Peyer's patch (tissue), 4 donors: ENCODE measurements around the gene DDC. TPM values are rescaled to one million over a fixed set of nuclear protein-coding genes. Genes with fewer than 3 reads are reported as not detected.
A peak's percentile ranks its signal among the peaks of the same experiment; 100 is the strongest.

Source experiments
- DNase-seq, 3 donors: peaks; one replicate each; pipeline ENCODE4 v3.0.0-alpha.2; 2017 to 2019
- H3K27ac ChIP-seq, 4 donors: fragments of 200-600 bp; sonication (generic); one replicate each; pipeline ENCODE4 v1.5.1; 2016 to 2019
- H3K27me3 ChIP-seq, 2 donors: fragments of 200-600 bp; sonication (generic); one replicate each; pipeline ENCODE4 v1.5.1; 2019
- H3K36me3 ChIP-seq, 3 donors: fragments of 200-600 bp; sonication (generic); one replicate each; pipeline ENCODE4 v1.5.1; 2016 to 2019
- H3K4me1 ChIP-seq, 4 donors: fragments of 200-600 bp; sonication (generic); one replicate each; pipeline ENCODE4 v1.5.1; 2016 to 2019
- H3K4me3 ChIP-seq, 4 donors: fragments of 200-600 bp; sonication (generic); 1 replicate in 3 of 4; 2 replicates in 1 of 4; pipeline ENCODE4 v1.5.1; 2016 to 2019; ENCODE audit warnings: mild to moderate bottlenecking in 1 of 4
- H3K9me3 ChIP-seq, 4 donors: fragments of 200-600 bp; sonication (generic); one replicate each; pipeline ENCODE4 v1.5.1; 2016 to 2019; ENCODE audit warnings: mild to moderate bottlenecking in 1 of 4
- POLR2A ChIP-seq, 2 donors: fragments of 450-650 bp; IDR thresholded peaks; one replicate each; pipeline ENCODE4 v1.5.1; 2017; ENCODE audit warnings: antibody characterized with exemption in 2 of 2, mild to moderate bottlenecking in 2 of 2, moderate library complexity in 2 of 2
- total RNA-seq, 4 donors: library from RNA; depleted of rRNA; stranded (reverse); fragments of >200 nt; gene quantifications; one replicate each; pipeline ENCODE4 v1.1.0, GENCODE V29; 2016
- TF ChIP-seq, protein P1 (sequence below), 6 experiments: fragments of 450-650 bp in 4 of 6; fragments of 200-600 bp in 2 of 6; sonication (generic) in 1 of 6; IDR thresholded peaks; one replicate each; pipeline ENCODE4 v1.5.1; 2017 to 2019; ENCODE audit warnings: antibody characterized with exemption in 6 of 6, mild to moderate bottlenecking in 3 of 6, moderate library complexity in 1 of 6

The DDC gene
- total RNA-seq, 4 donors from 2014 or later = 56.9 to 314 (median 200) TPM

GRCh38 chr7:50450590-50451032, 114.6 kb downstream of the DDC start:
- H3K9me3 ChIP-seq = no peaks in the 10 kb centered on the region
- peak in 2 of 3 donors; percentile 36 to 54 for DNase-seq
- TF ChIP-seq, protein P1, sequence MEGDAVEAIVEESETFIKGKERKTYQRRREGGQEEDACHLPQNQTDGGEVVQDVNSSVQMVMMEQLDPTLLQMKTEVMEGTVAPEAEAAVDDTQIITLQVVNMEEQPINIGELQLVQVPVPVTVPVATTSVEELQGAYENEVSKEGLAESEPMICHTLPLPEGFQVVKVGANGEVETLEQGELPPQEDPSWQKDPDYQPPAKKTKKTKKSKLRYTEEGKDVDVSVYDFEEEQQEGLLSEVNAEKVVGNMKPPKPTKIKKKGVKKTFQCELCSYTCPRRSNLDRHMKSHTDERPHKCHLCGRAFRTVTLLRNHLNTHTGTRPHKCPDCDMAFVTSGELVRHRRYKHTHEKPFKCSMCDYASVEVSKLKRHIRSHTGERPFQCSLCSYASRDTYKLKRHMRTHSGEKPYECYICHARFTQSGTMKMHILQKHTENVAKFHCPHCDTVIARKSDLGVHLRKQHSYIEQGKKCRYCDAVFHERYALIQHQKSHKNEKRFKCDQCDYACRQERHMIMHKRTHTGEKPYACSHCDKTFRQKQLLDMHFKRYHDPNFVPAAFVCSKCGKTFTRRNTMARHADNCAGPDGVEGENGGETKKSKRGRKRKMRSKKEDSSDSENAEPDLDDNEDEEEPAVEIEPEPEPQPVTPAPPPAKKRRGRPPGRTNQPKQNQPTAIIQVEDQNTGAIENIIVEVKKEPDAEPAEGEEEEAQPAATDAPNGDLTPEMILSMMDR (IDR thresholded peaks at IDR 0.05) = no peak
- no peak for TF ChIP-seq POLR2A (IDR thresholded peaks at IDR 0.05)
- H3K27ac ChIP-seq = peak overlapping the region; percentile 71 to 77 (median 74)
- peak overlapping the region; percentile 65 to 85 (median 73) for H3K4me3 ChIP-seq
- H3K27me3 ChIP-seq = no peaks in the 10 kb centered on the region
- H3K36me3 ChIP-seq = peaks cover 0 to 9% (median 0%) of the 10 kb centered on the region in 3 donors
- peaks cover 0 to 10% (median 4%) of the 10 kb centered on the region in 4 donors for H3K4me1 ChIP-seq

DNA sequence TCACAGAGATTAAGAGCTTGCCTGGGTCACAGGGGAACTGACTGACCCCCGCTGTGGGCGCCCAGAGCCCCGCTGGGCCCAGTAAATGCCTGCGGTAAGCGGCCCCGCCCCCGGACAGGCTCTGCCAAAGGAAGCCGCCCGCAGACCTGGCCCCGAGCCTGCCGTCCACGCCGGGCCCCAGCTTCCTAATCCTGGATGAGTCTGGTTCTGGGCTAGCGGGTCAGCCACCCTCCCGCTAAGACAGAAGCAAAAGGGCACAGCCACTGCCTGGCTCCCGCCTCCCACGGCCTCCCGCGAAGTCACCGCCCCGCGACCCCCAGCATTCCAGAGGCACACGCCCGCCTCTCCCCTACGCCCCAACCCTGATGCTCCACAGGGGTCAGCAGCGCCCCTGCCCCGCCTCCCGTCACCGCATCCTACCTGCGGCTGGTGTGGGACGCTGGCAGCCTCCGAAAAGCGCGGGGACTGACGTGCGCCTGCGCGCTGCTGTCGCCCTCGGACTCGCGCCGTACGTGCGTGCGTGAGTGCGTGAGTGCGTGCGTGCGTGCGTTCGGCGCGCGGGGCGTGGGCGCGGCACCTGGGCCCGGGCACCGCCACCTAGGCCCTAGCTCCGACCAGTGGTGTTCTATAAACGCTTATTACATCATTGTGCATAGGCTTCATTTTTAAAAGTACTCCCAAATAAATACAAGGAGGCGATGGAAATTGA, 115.2 kb downstream of the DDC start, which contains the start of gene FIGNL1:
FIGNL1 (minus strand) TSS at position 470 of the 709 bp plus-strand sequence. CDS start 3,063 bp downstream, outside the sequence.
- Histone ChIP-seq H3K27ac (peak within 1 kb of the TSS; percentile 71 to 77 (median 74)), H3K4me1 (peaks cover 0 to 10% (median 4%) of the 10 kb centered on the region in 4 donors), H3K4me3 (peak within 1 kb of the TSS; percentile 65 to 85 (median 73)), H3K27me3 (no peaks in the 10 kb centered on the region), H3K9me3 (no peaks in the 10 kb centered on the region), H3K36me3 (peaks cover 0 to 14% (median 0%) of the 10 kb centered on the region in 3 donors)
- DNase-seq = peak; percentile 72 to 88 (median 88)
- peak; percentile 31 to 45 for TF ChIP-seq POLR2A (IDR thresholded peaks at IDR 0.05)
- TF ChIP-seq, protein P1 (IDR thresholded peaks at IDR 0.05) = peak in 1 of 6 experiments; percentile 8

DNA sequence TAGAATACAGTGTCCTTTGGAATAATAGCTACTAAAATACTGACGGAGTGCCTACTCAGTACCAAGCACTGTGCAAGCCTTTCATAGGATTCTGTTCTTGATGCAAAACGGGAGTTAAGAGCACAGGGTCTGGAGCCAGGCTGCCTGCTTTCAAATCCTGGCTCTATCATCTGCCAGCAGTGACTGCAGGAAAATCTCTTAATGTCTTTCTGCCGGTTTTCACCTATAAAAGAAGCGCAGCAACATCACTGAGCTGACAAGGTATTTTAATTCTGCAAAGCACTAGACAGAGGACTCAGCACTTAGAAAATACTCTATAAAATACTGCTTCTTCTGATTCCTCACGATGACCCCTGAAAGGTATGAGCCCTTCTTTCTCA, 115.7 kb downstream of the DDC start:
- H3K4me3 ChIP-seq = peak overlapping the region; percentile 65 to 85 (median 73)
- H3K4me1 ChIP-seq = peaks cover 0 to 10% (median 4%) of the 10 kb centered on the region in 4 donors
- no peaks in the 10 kb centered on the region for H3K27me3 ChIP-seq
- peaks cover 0 to 15% (median 0%) of the 10 kb centered on the region in 3 donors for H3K36me3 ChIP-seq
- H3K9me3 ChIP-seq = no peaks in the 10 kb centered on the region
- peak overlapping the region; percentile 71 to 77 (median 74) for H3K27ac ChIP-seq
- no peak for TF ChIP-seq POLR2A (IDR thresholded peaks at IDR 0.05)
- TF ChIP-seq, protein P1 (IDR thresholded peaks at IDR 0.05) = no peak
- DNase-seq = no peak

- Histone ChIP-seq H3K27ac (no peak overlapping the region), H3K36me3 (peaks cover 0 to 15% (median 0%) of the 10 kb centered on the region in 3 donors), H3K4me3 (no peak overlapping the region), H3K4me1 (peaks cover 0 to 10% (median 4%) of the 10 kb centered on the region in 4 donors), H3K9me3 (no peaks in the 10 kb centered on the region), H3K27me3 (no peaks in the 10 kb centered on the region)
- no peak for DNase-seq
- TF ChIP-seq, protein P1 (IDR thresholded peaks at IDR 0.05) = no peak
- no peak for TF ChIP-seq POLR2A (IDR thresholded peaks at IDR 0.05)
These were observed 116.4 kb downstream of the DDC start for GRCh38 chr7:50448823-50449222.

GRCh38 chr7:50446542-50446960, 118.7 kb downstream of the DDC start:
- H3K4me1 ChIP-seq = peaks cover 0 to 10% (median 4%) of the 10 kb centered on the region in 4 donors
- DNase-seq = no peak

More at GRCh38 chr7:50446542-50446960, 118.7 kb downstream of the DDC start:
- Histone ChIP-seq H3K4me3 (no peak overlapping the region), H3K27ac (no peak overlapping the region), H3K9me3 (no peaks in the 10 kb centered on the region), H3K27me3 (no peaks in the 10 kb centered on the region), H3K36me3 (peaks cover 0 to 15% (median 0%) of the 10 kb centered on the region in 3 donors)
- TF ChIP-seq, protein P1 (IDR thresholded peaks at IDR 0.05) = no peak
- TF ChIP-seq POLR2A (IDR thresholded peaks at IDR 0.05) = no peak
